H1 (cell line): ENCODE data around the gene TSPAN33.

Experiments
- CHD2 ChIP-seq: IDR thresholded peaks from 2 replicates; pipeline ENCODE4 v1.6.1; 2012; ENCODE audit warnings: low read length, improper control_type of control experiment
- CTCF ChIP-seq, 3 experiments: IDR thresholded peaks; 1 replicate in 2 of 3; 2 replicates in 1 of 3; pipeline versions ENCODE4 v1.5.1 to v1.6.1; 2011; ENCODE audit warnings: low read length in 3 of 3, mild to moderate bottlenecking in 3 of 3, inconsistent platforms in 2 of 3, low read depth in 1 of 3, moderate library complexity in 1 of 3; ENCODE audit not compliant: insufficient read depth in 1 of 3; ENCODE audit errors: control extremely low read depth in 1 of 3
- EGR1 ChIP-seq: IDR thresholded peaks from 2 replicates; pipeline ENCODE4 v1.6.1; 2011; ENCODE audit warnings: low read depth, low read length, borderline replicate concordance
- EP300 ChIP-seq, 2 experiments: IDR thresholded peaks; 1 replicate in 1 of 2; 2 replicates in 1 of 2; pipeline ENCODE4 v1.6.1; 2011 to 2012; ENCODE audit warnings: low read depth in 2 of 2, low read length in 2 of 2, mild to moderate bottlenecking in 2 of 2, borderline replicate concordance in 1 of 2, inconsistent platforms in 1 of 2, moderate library complexity in 1 of 2
- EZH2 ChIP-seq: fragments of 200-600 bp; sonication (generic); IDR thresholded peaks from 2 replicates; pipeline ENCODE4 v1.7.1; 2012; ENCODE audit warnings: low read depth, mild to moderate bottlenecking, moderate library complexity, low read length, inconsistent platforms; ENCODE audit not compliant: severe bottlenecking
- GABPA ChIP-seq: IDR thresholded peaks from 2 replicates; pipeline ENCODE4 v1.6.1; 2011; ENCODE audit warnings: mild to moderate bottlenecking, low read length, moderate library complexity, borderline replicate concordance; ENCODE audit not compliant: insufficient read depth
- JUN ChIP-seq: IDR thresholded peaks from 2 replicates; pipeline ENCODE4 v1.6.1; 2011; ENCODE audit warnings: low read depth, mild to moderate bottlenecking, improper control_type of control experiment, low read length
- POLR2A ChIP-seq, 2 experiments: IDR thresholded peaks; 1 replicate in 1 of 2; 2 replicates in 1 of 2; pipeline ENCODE4 v1.6.1; 2011; ENCODE audit warnings: low read depth in 2 of 2, low read length in 2 of 2, mild to moderate bottlenecking in 2 of 2; ENCODE audit errors: control extremely low read depth in 1 of 2
- POLR2AphosphoS5 ChIP-seq: IDR thresholded peaks from 2 replicates; pipeline ENCODE4 v1.6.1; 2011; ENCODE audit warnings: low read depth, low read length

DNA sequence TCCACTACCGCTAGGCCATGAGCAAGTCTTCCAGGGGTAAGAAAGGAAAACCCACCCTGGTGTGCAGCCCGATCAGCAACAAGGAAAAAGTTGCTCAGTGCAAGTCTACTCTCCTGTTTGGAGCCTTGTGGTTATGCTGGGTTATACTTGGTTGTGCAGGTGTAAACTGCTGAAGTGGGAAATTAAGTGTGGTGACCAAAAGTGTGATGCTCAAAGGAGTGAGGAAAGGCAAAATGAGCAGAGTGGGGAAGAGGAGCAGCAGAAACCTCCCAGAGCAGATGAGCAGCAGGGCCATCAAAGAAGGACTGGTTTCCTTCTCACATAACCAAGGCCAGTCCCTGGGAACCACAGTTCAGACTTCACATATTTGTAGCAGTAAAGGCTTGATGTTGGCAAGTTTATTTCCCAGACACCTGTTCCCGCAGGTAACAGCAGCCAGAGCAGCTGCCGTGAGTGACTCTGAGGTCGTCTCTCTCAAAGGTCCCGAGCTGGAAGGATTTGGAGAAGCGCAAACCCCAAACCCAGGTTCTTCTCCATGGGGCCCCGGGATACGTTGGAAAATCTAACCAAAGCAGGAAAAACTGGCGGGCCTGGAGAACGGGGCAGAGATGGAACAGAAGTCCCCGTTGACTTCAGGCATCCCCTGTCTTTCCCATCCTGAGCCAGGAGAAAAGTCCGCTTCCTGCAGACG, 43.3 kb downstream of the TSPAN33 start:
- no peak for TF ChIP-seq POLR2AphosphoS5
- TF ChIP-seq POLR2A (IDR thresholded peaks at IDR 0.05; ENCODE audit: control extremely low read depth in 1 of 2, low read depth in 2 of 2, low read length in 2 of 2) = no peak
- TF ChIP-seq EZH2 = peak; percentile 30
- TF ChIP-seq JUN = no peak
- no peak for TF ChIP-seq CHD2
- no peak for TF ChIP-seq EGR1
- TF ChIP-seq GABPA = no peak
- no peak for TF ChIP-seq EP300 (IDR thresholded peaks at IDR 0.05; ENCODE audit: borderline replicate concordance in 1 of 2, low read depth in 2 of 2, low read length in 2 of 2)
- TF ChIP-seq CTCF (IDR thresholded peaks at IDR 0.05; ENCODE audit: control extremely low read depth in 1 of 3, insufficient read depth in 1 of 3, low read depth in 1 of 3, low read length in 3 of 3) = no peak
